WI38 (cell line): ENCODE results near the gene EGFR.

Source experiments
- H3K4me3 ChIP-seq: 2 replicates; pipeline ENCODE4 v1.5.1; 2011; ENCODE audit warnings: low read depth, mild to moderate bottlenecking, control low read depth, low read length
- CTCF ChIP-seq: IDR thresholded peaks from 2 replicates; pipeline ENCODE4 v1.5.1; 2012; ENCODE audit warnings: low read depth, mild to moderate bottlenecking, control low read depth, low read length

Gene EGFR

GRCh38 chr7:55021053-55021452 lies 2.2 kb downstream of the EGFR start:
- H3K4me3 ChIP-seq, result peak overlapping the region; percentile 86
- no peak for TF ChIP-seq CTCF

GRCh38 chr7:55022002-55022985 lies 3.5 kb downstream of the EGFR start:
- peak overlapping the region; percentile 86 for H3K4me3 ChIP-seq
- TF ChIP-seq CTCF, result no peak

GRCh38 chr7:55023841-55024505 lies 5.2 kb downstream of the EGFR start:
- TF ChIP-seq CTCF, result no peak

GRCh38 chr7:55024776-55025175 lies 6.0 kb downstream of the EGFR start:
- TF ChIP-seq CTCF, result no peak

More at GRCh38 chr7:55023841-55024505, 5.2 kb downstream of the EGFR start:
- no peak overlapping the region for H3K4me3 ChIP-seq

GRCh38 chr7:55026086-55026790 lies 7.4 kb downstream of the EGFR start:
- no peak for TF ChIP-seq CTCF
- no peak overlapping the region for H3K4me3 ChIP-seq

More at GRCh38 chr7:55024776-55025175, 6.0 kb downstream of the EGFR start:
- no peak overlapping the region for H3K4me3 ChIP-seq

- no peak for TF ChIP-seq CTCF
Observed at GRCh38 chr7:55026867-55027490, 8.2 kb downstream of the EGFR start.

More at GRCh38 chr7:55026867-55027490, 8.2 kb downstream of the EGFR start:
- H3K4me3 ChIP-seq, result no peak overlapping the region
